Measurements from ENCODE around the gene DDR2. TPM values are rescaled to one million over a fixed set of nuclear protein-coding genes. Genes with fewer than 3 reads are reported as not detected.
"Not testable (repeated sequence)": the region's sequence is repeated elsewhere in the genome, so short reads cannot be mapped to it uniquely, and the experiment has no call there.

DDR2 gene
- total RNA-seq, 4 donors from 2014 or later: 40.9 to 88.8 (median 56.6) TPM

- Histone ChIP-seq H3K4me1 (peaks cover 0 to 4% of the 10 kb centered on the region in 2 donors), H3K9me3 (no peaks in the 10 kb centered on the region), H3K36me3 (no peaks in the 10 kb centered on the region), H3K4me3 (replicated peaks in 1 of 3) (no peak overlapping the region), H3K27me3 (no peaks in the 10 kb centered on the region), H3K27ac (no peak overlapping the region)
- intact Hi-C loops (cut with DNase I): no loop called here
- WGBS, 2 donors: 96 to 100% methylated on average over 2 of the region's 2 CpGs
- DNase-seq: no peak
- no peak for TF ChIP-seq POLR2A (IDR thresholded peaks at IDR 0.05)
- no peak for TF ChIP-seq CTCF (IDR thresholded peaks at IDR 0.05)
Observed at GRCh38 chr1:162728573-162728972, 96.3 kb downstream of the DDR2 start.

GRCh38 chr1:162729195-162729774 is 97.0 kb downstream of the DDR2 start:
- H3K4me1 ChIP-seq; H3K4me3 ChIP-seq (replicated peaks in 1 of 3): not testable (repeated sequence)
- WGBS, 2 donors: 92 to 93% methylated on average over 1 of the region's 1 CpG

GRCh38 chr1:162732094-162732493 is 99.8 kb downstream of the DDR2 start:
- no peak overlapping the region for H3K27ac ChIP-seq
- H3K9me3 ChIP-seq: no peaks in the 10 kb centered on the region
- TF ChIP-seq POLR2A (IDR thresholded peaks at IDR 0.05): no peak
- TF ChIP-seq CTCF (IDR thresholded peaks at IDR 0.05): no peak
- H3K4me3 ChIP-seq (replicated peaks in 1 of 3): no peak overlapping the region
- peaks cover 0 to 11% of the 10 kb centered on the region in 2 donors for H3K4me1 ChIP-seq
- intact Hi-C loops (cut with DNase I): no loop called here
- H3K27me3 ChIP-seq: no peaks in the 10 kb centered on the region
- no peak for DNase-seq
- H3K36me3 ChIP-seq: no peaks in the 10 kb centered on the region

More at GRCh38 chr1:162729195-162729774, 97.0 kb downstream of the DDR2 start:
- H3K27ac ChIP-seq; H3K36me3 ChIP-seq; DNase-seq; H3K27me3 ChIP-seq; intact Hi-C loops (cut with DNase I); H3K9me3 ChIP-seq: not testable (repeated sequence)

GRCh38 chr1:162732566-162733335 is 100.5 kb downstream of the DDR2 start:
- Histone ChIP-seq H3K27me3 (no peaks in the 10 kb centered on the region), H3K9me3 (no peaks in the 10 kb centered on the region), H3K36me3 (no peaks in the 10 kb centered on the region), H3K4me1 (peaks cover 0 to 11% of the 10 kb centered on the region in 2 donors), H3K27ac (peak overlapping the region in 2 of 3 donors; percentile 17 to 43), H3K4me3 (replicated peaks in 1 of 3) (no peak overlapping the region)
- no peak for DNase-seq
- TF ChIP-seq POLR2A (IDR thresholded peaks at IDR 0.05): no peak
- TF ChIP-seq CTCF (IDR thresholded peaks at IDR 0.05): no peak
- intact Hi-C loops (cut with DNase I): no loop called here
- WGBS, 2 donors: 83 to 86% methylated on average over 8 of the region's 8 CpGs

- no peaks in the 10 kb centered on the region for H3K27me3 ChIP-seq
- WGBS, 2 donors: 11 to 92% methylated on average over 1 of the region's 1 CpG
- H3K4me1 ChIP-seq: peaks cover 0 to 11% of the 10 kb centered on the region in 2 donors
- H3K4me3 ChIP-seq (replicated peaks in 1 of 3): no peak overlapping the region
- no peaks in the 10 kb centered on the region for H3K9me3 ChIP-seq
- H3K27ac ChIP-seq: peak overlapping the region in 1 of 3 donors; percentile 43
- intact Hi-C loops (cut with DNase I): no loop called here
- H3K36me3 ChIP-seq: no peaks in the 10 kb centered on the region
- no peak for DNase-seq
- TF ChIP-seq POLR2A (IDR thresholded peaks at IDR 0.05): no peak
- TF ChIP-seq CTCF (IDR thresholded peaks at IDR 0.05): no peak
Observed at GRCh38 chr1:162733336-162733590, 101.0 kb downstream of the DDR2 start.
